Smooth muscle cell (in vitro differentiated cells): Measurements from ENCODE around the gene FN3KRP. TPM values are rescaled to one million over a fixed set of nuclear protein-coding genes. Genes with fewer than 3 reads are reported as not detected.

Experiments
- DNase-seq: peaks from one replicate; lab custom pipeline; 2025; ENCODE audit not compliant: unreplicated experiment; lab: John Stamatoyannopoulos, UW
- H2AFZ ChIP-seq: fragments of 200-600 bp; sonication (generic); 2 replicates; pipeline ENCODE4 v1.6.0; 2016; ENCODE audit warnings: antibody characterized with exemption, low read depth, mild to moderate bottlenecking
- H3F3A ChIP-seq: fragments of 200-600 bp; sonication (generic); 2 replicates; pipeline ENCODE4 v1.6.0; 2017; ENCODE audit warnings: antibody characterized with exemption, low read depth
- H3K27ac ChIP-seq: fragments of 200-600 bp; sonication (generic); 2 replicates; pipeline ENCODE4 v1.5.1; 2016; ENCODE audit warnings: low read depth, mild to moderate bottlenecking
- H3K27me3 ChIP-seq: fragments of 200-600 bp; sonication (generic); 2 replicates; pipeline ENCODE4 v1.6.1; 2016; ENCODE audit warnings: low read depth, mild to moderate bottlenecking
- H3K36me3 ChIP-seq: fragments of 200-600 bp; sonication (generic); 2 replicates; pipeline ENCODE4 v1.5.1; 2016; ENCODE audit warnings: low read depth
- H3K4me1 ChIP-seq: fragments of 200-600 bp; sonication (generic); 2 replicates; pipeline ENCODE4 v1.5.1; 2016; ENCODE audit warnings: low read depth
- H3K4me2 ChIP-seq: fragments of 200-600 bp; sonication (generic); 2 replicates; pipeline ENCODE4 v1.6.0; 2016; ENCODE audit warnings: mild to moderate bottlenecking
- H3K4me3 ChIP-seq: fragments of 200-600 bp; sonication (generic); 2 replicates; pipeline ENCODE4 v1.5.1; 2016; ENCODE audit warnings: mild to moderate bottlenecking
- H3K79me2 ChIP-seq: fragments of 200-600 bp; sonication (generic); 2 replicates; pipeline ENCODE4 v1.6.0; 2016; ENCODE audit warnings: low read depth, mild to moderate bottlenecking
- H3K9ac ChIP-seq: fragments of 200-600 bp; sonication (generic); 2 replicates; pipeline ENCODE4 v1.6.0; 2016; ENCODE audit warnings: low read depth
- H3K9me3 ChIP-seq: fragments of 200-600 bp; sonication (generic); replicated peaks from 2 replicates; pipeline ENCODE4 v1.5.1; 2016; ENCODE audit warnings: low read depth
- H4K20me1 ChIP-seq: fragments of 200-600 bp; sonication (generic); 2 replicates; pipeline ENCODE4 v1.6.0; 2016; ENCODE audit warnings: low read depth
- WGBS: methylation state at CpG from one replicate; pipeline ENCODE4 v1.1.7; 2016; ENCODE audit warnings: low lambda C conversion rate; 5-methylcytosine and 5-hydroxymethylcytosine counted together
- polyA plus RNA-seq: library from polyadenylated mRNA; unstranded; fragments of >200 nt; fragmentation: Nextera tagmentation; extraction: Ambion mirVana; gene quantifications from 2 replicates; pipeline ENCODE4 v1.2.1, GENCODE V29; 2016
- total RNA-seq: library from RNA; depleted of rRNA; stranded (reverse); fragments of >200 nt; gene quantifications from 2 replicates; pipeline ENCODE4 v1.2.3, GENCODE V29; 2014
- TF ChIP-seq, protein P1 (sequence below): fragments of 200-600 bp; sonication (generic); IDR thresholded peaks from 2 replicates; pipeline ENCODE4 v1.5.1; 2017; ENCODE audit warnings: borderline replicate concordance, mild to moderate bottlenecking, antibody characterized with exemption; ENCODE audit not compliant: insufficient read depth, poor library complexity, severe bottlenecking

Gene FN3KRP
- total and polyA plus RNA-seq, 2 experiments from 2014 or later = 12.8 to 26.9 TPM

DNA sequence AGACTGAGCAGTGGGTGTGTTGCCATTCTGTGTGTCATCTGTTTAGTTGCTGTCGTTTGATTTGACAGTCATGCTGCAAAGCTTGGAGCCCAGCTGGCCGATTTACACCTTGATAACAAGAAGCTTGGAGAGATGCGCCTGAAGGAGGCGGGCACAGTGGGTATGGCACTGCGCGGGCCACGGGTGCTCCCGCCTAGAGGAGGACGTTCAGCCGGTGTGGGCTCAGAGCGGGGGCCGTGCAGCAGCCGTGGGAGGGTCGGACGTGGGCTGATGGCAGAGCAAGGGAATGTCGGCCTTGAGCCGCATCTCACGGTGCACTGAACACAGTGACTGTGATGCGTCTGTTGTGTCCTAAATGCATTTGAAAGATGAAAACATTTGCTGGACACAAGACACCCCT lies 3.7 kb downstream of the FN3KRP start:
- H3K4me2 ChIP-seq = no peak overlapping the region
- no peak overlapping the region for H3K9ac ChIP-seq
- no peak overlapping the region for H3K27ac ChIP-seq
- peaks cover 5% of the 10 kb centered on the region for H3K4me1 ChIP-seq
- no peaks in the 10 kb centered on the region for H3K27me3 ChIP-seq
- no peak for DNase-seq
- H4K20me1 ChIP-seq = peaks cover 3% of the 10 kb centered on the region
- TF ChIP-seq, protein P1, sequence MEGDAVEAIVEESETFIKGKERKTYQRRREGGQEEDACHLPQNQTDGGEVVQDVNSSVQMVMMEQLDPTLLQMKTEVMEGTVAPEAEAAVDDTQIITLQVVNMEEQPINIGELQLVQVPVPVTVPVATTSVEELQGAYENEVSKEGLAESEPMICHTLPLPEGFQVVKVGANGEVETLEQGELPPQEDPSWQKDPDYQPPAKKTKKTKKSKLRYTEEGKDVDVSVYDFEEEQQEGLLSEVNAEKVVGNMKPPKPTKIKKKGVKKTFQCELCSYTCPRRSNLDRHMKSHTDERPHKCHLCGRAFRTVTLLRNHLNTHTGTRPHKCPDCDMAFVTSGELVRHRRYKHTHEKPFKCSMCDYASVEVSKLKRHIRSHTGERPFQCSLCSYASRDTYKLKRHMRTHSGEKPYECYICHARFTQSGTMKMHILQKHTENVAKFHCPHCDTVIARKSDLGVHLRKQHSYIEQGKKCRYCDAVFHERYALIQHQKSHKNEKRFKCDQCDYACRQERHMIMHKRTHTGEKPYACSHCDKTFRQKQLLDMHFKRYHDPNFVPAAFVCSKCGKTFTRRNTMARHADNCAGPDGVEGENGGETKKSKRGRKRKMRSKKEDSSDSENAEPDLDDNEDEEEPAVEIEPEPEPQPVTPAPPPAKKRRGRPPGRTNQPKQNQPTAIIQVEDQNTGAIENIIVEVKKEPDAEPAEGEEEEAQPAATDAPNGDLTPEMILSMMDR = no peak
- no peak overlapping the region for H2AFZ ChIP-seq
- 95% methylated on average over 19 of the region's 19 CpGs for WGBS
- no peaks in the 10 kb centered on the region for H3K36me3 ChIP-seq
- H3F3A ChIP-seq = no peaks in the 10 kb centered on the region
- peaks cover 9% of the 10 kb centered on the region for H3K79me2 ChIP-seq
- no peak overlapping the region for H3K4me3 ChIP-seq
- no peaks in the 10 kb centered on the region for H3K9me3 ChIP-seq

DNA sequence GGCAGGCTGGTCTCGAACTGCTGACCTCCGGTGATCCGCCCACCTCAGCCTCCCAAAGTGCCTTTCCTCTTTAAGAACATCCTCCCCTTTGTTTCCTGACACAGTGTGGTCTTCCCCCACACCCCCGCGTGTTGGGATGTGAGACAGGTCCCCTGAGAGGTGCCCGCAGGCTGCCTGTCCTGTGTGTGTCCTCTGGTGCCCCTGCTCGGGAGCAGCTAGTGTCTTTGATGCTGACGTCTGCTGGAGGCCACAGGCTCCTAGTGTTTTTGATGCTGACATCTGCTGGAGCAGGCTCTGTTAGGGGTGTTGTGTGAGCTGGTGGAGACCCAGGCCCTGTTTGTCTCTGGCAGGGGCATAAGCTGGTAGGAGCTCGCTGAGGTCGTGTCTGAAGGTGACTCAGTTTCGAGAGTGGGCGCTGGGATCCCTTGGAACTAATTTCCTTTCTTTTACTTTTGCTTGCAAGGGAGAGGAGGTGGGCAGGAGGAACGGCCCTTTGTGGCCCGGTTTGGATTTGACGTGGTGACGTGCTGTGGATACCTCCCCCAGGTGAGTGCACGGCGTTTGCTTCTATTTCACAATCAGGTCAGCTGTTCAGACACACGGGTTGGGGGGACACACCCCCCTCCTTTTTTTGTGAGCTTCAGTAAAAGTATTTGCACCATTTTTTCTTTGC lies 6.0 kb downstream of the FN3KRP start:
- 98% methylated on average over 19 of the region's 19 CpGs for WGBS
- H3K79me2 ChIP-seq = peaks cover 5% of the 10 kb centered on the region
- TF ChIP-seq, protein P1 = no peak
- no peak overlapping the region for H3K4me2 ChIP-seq
- no peaks in the 10 kb centered on the region for H3F3A ChIP-seq
- H2AFZ ChIP-seq = no peak overlapping the region
- no peak overlapping the region for H3K9ac ChIP-seq
- H4K20me1 ChIP-seq = no peaks in the 10 kb centered on the region
- no peaks in the 10 kb centered on the region for H3K9me3 ChIP-seq
- no peaks in the 10 kb centered on the region for H3K36me3 ChIP-seq
- H3K27me3 ChIP-seq = no peaks in the 10 kb centered on the region
- H3K4me1 ChIP-seq = peaks cover 4% of the 10 kb centered on the region
- H3K4me3 ChIP-seq = no peak overlapping the region
- no peak for DNase-seq
- H3K27ac ChIP-seq = no peak overlapping the region

DNA sequence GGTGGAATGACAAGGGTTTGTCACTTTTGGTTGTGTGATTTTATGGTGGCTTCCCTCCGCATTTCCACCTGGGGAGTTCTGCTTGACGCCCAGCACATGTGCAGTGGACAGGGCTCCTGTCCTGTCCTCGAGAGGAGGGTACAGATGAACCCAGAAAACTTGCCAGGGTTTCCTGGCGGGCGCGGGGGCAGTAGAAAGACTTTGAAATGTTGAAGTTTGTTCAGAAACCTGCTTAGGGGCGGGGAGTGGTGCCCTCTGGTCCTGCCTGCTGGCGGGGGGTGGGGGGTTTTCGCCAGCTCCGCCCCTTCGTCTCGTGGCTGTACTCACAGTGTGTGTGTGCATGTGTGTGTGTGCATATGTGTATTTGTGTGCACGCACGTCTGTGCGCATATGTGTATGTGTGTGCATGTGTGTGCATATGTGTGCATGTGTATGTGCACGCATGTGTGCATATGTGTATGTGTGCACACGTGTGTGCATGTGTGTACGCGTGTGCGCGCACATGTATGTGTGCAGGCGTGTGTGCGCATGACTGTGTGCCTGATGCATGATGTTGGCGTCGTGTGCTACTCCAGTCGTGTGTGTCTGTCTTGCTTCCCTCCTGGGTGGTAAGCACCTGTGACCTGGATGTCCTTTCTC lies 6.8 kb downstream of the FN3KRP start:
- 92% methylated on average over 26 of the region's 26 CpGs for WGBS

More for the DNA sequence above, 6.8 kb downstream of the FN3KRP start:
- no peaks in the 10 kb centered on the region for H4K20me1 ChIP-seq
- H3K9ac ChIP-seq = no peak overlapping the region
- TF ChIP-seq, protein P1 = no peak
- no peaks in the 10 kb centered on the region for H3K4me1 ChIP-seq
- no peak overlapping the region for H2AFZ ChIP-seq
- H3K27ac ChIP-seq = no peak overlapping the region
- H3K36me3 ChIP-seq = no peaks in the 10 kb centered on the region
- DNase-seq = no peak
- no peaks in the 10 kb centered on the region for H3K79me2 ChIP-seq
- no peaks in the 10 kb centered on the region for H3K27me3 ChIP-seq
- H3K4me2 ChIP-seq = no peak overlapping the region
- H3F3A ChIP-seq = no peaks in the 10 kb centered on the region
- no peaks in the 10 kb centered on the region for H3K9me3 ChIP-seq
- no peak overlapping the region for H3K4me3 ChIP-seq
